Duodenal mucosa (tissue), 2 donors: Measurements from ENCODE around the gene LRRC45.
"Not testable (repeated sequence)": the region's sequence is repeated elsewhere in the genome, so short reads cannot be mapped to it uniquely, and the experiment has no call there.

Source experiments
- H3K27ac ChIP-seq: one replicate; pipeline ENCODE4 v1.7.0; 2013; ENCODE audit warnings: low read depth, low read length
- H3K27me3 ChIP-seq, 2 donors: one replicate each; pipeline ENCODE4 v1.7.0; 2013; ENCODE audit warnings: low read length in 2 of 2, control low read depth in 1 of 2; ENCODE audit not compliant: insufficient read depth in 2 of 2, control insufficient read depth in 1 of 2
- H3K36me3 ChIP-seq, 2 donors: one replicate each; pipeline ENCODE4 v1.7.0; 2013; ENCODE audit warnings: low read length in 2 of 2, control low read depth in 1 of 2; ENCODE audit not compliant: insufficient read depth in 2 of 2, control insufficient read depth in 1 of 2
- H3K4me1 ChIP-seq, 2 donors: one replicate each; pipeline ENCODE4 v1.7.0; 2013; ENCODE audit warnings: low read length in 2 of 2, control low read depth in 1 of 2; ENCODE audit not compliant: insufficient read depth in 2 of 2, control insufficient read depth in 1 of 2
- H3K4me3 ChIP-seq, 2 donors: one replicate each; pipeline ENCODE4 v1.7.0; 2013; ENCODE audit warnings: low read length in 2 of 2, low read depth in 1 of 2
- H3K9ac ChIP-seq, 2 donors: one replicate each; pipeline ENCODE4 v1.7.0; 2013; ENCODE audit warnings: low read length in 2 of 2, low read depth in 1 of 2
- H3K9me3 ChIP-seq, 2 donors: one replicate each; pipeline ENCODE4 v1.7.0; 2013; ENCODE audit warnings: low read length in 2 of 2, control low read depth in 1 of 2; ENCODE audit not compliant: control insufficient read depth in 1 of 2

The LRRC45 gene

DNA sequence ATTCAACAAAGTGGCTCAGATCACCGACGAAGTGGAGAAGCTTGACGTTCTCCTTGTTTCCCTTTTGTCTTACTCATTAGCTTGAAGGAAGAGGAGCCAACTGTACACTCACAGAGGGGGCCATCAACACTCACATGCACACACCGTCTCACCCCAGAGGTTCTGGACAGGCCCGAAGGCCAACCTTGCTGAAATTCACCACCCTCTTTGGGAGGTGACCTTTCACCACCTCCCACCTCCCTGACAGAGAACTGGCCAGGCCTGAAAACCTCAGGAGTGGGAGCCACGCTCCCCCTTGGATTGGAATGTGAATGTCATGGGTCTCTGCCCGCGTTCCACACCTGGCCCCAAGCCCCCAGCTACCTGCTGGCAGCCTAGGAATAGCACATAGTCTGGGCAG lies 12.4 kb downstream of the LRRC45 start:
- no peak overlapping the region for H3K27ac ChIP-seq
- H3K4me1 ChIP-seq, result peaks cover 7 to 22% of the 10 kb centered on the region in 2 donors
- no peak overlapping the region for H3K9ac ChIP-seq

DNA sequence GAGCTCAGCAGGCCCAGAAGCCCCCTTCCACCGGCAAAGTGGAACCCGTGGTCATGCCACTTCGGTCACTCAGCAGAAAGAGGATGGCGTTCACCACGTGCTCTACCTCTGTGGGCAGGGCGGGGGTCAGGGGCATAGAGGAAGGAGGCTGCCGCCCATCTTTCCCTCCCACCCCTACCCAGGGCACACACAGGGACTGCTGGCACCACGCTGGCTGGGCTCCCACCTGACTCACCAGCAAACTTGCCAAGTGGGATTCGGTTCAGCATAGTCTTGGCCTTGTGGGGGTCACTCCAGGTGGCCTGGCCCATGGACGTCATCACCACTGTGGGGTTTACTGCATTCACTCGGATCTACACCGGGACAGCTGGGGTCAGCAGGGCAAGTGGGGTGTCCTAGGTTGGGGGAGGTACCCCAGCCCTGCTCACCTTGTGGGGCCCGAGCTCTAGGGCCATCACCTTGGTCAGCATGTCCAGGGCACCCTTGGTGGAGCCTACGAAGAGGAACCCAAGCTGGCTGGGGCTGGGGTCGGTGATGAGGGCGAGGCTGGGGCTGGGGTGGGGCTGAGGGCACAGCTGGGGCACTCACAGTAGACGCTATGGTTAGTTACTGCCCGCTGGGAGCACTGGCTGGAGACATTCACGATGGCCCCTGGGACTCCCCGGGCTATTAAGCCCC lies 13.0 kb downstream of the LRRC45 start:
- H3K27me3 ChIP-seq, result no peaks in the 10 kb centered on the region
- H3K4me3 ChIP-seq, result peak overlapping the region; percentile 72 to 79
- H3K4me1 ChIP-seq, result peaks cover 7 to 20% of the 10 kb centered on the region in 2 donors
- H3K27ac ChIP-seq, result no peak overlapping the region
- peaks cover 0 to 7% of the 10 kb centered on the region in 2 donors for H3K36me3 ChIP-seq
- H3K9me3 ChIP-seq, result no peaks in the 10 kb centered on the region
- peak overlapping the region; percentile 79 to 84 for H3K9ac ChIP-seq

More for the DNA sequence above, 12.4 kb downstream of the LRRC45 start:
- Histone ChIP-seq H3K36me3 (peaks cover 0 to 7% of the 10 kb centered on the region in 2 donors), H3K4me3 (no peak overlapping the region), H3K9me3 (no peaks in the 10 kb centered on the region), H3K27me3 (no peaks in the 10 kb centered on the region)

DNA sequence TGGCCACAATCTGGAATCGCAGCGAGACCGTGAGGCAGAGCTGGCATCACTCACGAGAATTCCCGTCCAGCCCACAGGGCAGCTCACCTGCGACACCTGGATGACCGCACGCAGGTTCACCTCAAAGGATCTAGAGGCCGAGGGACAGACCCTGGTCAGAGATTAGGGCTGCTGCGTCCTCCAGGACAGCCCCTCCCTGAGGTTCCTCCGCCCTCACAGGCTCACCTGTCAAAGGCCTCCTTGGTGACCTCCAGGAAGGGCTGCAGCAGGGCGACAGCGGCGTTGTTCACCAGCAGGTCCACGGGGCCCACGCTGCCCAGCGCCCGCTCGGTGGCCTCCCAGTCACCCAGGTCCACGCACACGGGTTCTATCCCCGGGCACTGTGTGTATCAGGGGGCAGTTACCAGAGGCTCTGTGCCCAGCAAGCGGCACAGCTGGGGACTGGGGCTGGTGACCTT lies 13.6 kb downstream of the LRRC45 start:
- Histone ChIP-seq H3K27ac (peak overlapping the region; percentile 97), H3K4me3 (peak overlapping the region; percentile 72 to 79), H3K9ac (peak overlapping the region; percentile 79 to 84), H3K36me3 (peaks cover 0 to 7% of the 10 kb centered on the region in 2 donors), H3K4me1 (peaks cover 7 to 20% of the 10 kb centered on the region in 2 donors), H3K9me3 (no peaks in the 10 kb centered on the region), H3K27me3 (no peaks in the 10 kb centered on the region)

DNA sequence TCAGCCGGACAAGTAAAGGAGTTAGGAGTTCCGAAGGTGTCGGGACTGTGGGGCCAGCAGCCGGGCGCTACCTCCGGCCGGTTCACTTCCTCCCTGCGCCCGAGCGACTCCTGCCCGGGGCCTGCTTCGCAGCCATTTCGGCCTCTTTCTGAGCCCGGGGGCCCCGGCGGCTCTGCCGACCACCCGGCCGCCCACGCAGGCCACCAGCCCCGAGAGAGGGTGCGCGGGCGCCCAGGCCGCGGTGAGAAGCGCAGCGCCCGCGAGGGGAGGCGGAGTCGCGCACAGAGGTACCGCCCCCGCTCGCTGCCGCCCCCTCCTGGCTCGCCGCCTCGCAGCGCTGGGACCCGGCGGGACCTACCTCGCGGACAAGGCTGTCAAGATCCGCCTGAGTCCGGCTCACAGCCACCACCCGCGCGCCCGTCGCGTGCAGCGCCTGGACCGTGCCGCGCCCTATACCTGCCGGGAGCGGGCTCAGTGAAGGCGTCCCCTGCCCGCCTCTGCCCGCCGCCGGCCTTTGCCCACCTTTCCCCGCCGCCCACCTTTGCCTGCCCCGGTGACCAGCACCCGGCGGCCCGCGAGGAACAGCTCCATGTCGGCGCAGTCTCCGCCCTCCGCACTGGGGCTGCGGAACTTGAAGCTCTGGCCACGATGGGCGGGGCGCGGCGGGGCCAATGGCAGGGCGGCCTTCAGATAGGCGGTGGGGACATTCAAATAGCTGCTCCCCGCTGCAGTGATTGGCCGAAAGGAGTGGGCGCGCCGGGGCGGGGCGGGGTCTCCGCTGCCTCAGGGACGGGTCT lies 14.2 kb downstream of the LRRC45 start, which contains the start of gene DCXR:
Gene DCXR, minus strand, starts transcription at position 606 of the 797 bp plus-strand sequence. Its CDS starts 15 bp downstream, at position 591.
- Histone ChIP-seq H3K9ac (peak within 1 kb of the TSS; percentile 79 to 84), H3K27ac (peak within 1 kb of the TSS; percentile 97), H3K27me3 (no peaks in the 10 kb centered on the region), H3K36me3 (peaks cover 0 to 7% of the 10 kb centered on the region in 2 donors), H3K9me3 (no peaks in the 10 kb centered on the region), H3K4me1 (peaks cover 7 to 17% of the 10 kb centered on the region in 2 donors), H3K4me3 (peak within 1 kb of the TSS; percentile 72 to 79)

DNA sequence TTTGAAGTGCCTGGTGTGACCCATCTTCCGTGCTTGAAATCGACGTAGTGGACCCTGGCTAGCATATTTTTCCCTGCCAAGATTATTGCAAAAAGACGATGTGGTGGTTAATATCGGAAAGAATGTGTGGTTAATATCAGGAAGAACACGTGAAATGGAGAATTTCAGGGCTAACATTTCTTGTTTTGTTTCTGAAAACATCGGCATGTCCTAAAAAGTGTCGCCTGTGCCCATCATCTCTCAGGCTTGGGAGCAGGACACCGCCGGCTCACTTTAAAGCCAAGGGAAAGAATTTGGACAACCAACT lies 14.7 kb downstream of the LRRC45 start:
- Histone ChIP-seq H3K36me3 (peaks cover 0 to 7% of the 10 kb centered on the region in 2 donors), H3K4me1 (peaks cover 7 to 16% of the 10 kb centered on the region in 2 donors), H3K27ac (peak overlapping the region; percentile 97), H3K9ac (peak overlapping the region in 1 of 2 donors; percentile 20), H3K9me3 (no peaks in the 10 kb centered on the region), H3K4me3 (peak overlapping the region; percentile 59 to 72), H3K27me3 (no peaks in the 10 kb centered on the region)

DNA sequence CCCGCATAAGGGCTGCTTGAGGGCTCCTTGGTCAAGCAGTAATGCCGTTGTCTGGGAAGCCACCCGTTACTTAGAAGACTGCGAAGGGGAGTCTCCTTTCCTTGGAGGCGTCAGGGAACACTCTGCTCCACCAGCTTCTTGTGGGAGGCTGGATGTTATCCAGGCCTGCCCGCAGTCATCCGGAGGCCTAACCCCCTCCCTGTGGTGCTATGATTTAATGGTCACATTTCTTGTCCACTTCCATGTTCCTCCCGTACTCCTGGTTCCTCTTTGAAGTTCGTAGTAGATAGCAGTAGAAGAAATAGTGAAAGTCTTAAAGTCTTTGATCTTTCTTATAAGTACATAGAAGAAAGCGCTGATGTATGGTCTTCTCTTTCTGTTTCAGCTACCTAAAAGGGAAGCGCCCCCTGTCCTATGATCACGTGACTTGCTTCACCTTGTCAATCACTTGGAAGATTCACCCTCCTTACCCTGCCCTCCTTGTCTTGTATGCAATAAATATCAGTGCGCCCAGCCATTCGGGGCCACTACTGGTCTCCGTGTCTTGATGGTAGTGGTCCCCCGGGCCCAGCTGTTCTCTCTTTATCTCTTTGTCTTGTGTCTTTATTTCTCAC lies 15.8 kb downstream of the LRRC45 start:
- H3K27ac ChIP-seq, H3K9ac ChIP-seq, H3K4me3 ChIP-seq, H3K9me3 ChIP-seq, H3K36me3 ChIP-seq, H3K27me3 ChIP-seq: not testable (repeated sequence)
- peaks cover 7 to 16% of the 10 kb centered on the region in 2 donors for H3K4me1 ChIP-seq

DNA sequence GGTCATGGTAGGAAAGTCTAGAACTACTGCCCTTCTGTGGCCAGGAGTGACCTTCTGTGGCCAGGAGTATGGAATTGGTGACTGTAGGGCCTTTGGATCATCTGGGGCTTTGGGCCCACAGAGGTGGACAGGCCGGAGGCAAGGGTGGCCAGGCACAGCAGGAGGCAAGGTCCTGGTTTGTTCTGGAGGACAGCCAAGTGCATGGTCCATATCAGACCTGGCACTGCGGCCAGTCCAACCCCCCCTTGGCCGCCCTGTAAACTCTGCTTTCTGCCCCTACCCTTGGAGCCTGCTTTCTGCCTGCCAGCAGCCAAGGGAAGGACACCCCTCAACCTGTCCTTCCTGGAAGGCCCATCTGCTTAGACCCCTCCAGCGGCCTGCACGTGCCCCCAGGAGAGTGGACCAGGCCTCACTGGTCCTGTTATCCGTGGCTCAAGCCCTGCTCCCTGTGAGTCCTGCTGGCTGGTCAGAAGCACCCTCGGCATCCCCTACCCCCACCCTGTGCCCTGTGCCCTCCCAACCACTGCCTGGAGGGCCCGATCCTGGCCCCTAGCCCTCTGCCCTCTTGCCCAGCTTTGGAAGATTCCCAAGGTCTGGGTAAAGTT lies 16.7 kb downstream of the LRRC45 start:
- peaks cover 0 to 7% of the 10 kb centered on the region in 2 donors for H3K36me3 ChIP-seq
- H3K27ac ChIP-seq, result no peak overlapping the region
- no peak overlapping the region for H3K9ac ChIP-seq
- H3K9me3 ChIP-seq, result no peaks in the 10 kb centered on the region
- H3K4me1 ChIP-seq, result peaks cover 7 to 16% of the 10 kb centered on the region in 2 donors
- H3K4me3 ChIP-seq, result no peak overlapping the region
- no peaks in the 10 kb centered on the region for H3K27me3 ChIP-seq

DNA sequence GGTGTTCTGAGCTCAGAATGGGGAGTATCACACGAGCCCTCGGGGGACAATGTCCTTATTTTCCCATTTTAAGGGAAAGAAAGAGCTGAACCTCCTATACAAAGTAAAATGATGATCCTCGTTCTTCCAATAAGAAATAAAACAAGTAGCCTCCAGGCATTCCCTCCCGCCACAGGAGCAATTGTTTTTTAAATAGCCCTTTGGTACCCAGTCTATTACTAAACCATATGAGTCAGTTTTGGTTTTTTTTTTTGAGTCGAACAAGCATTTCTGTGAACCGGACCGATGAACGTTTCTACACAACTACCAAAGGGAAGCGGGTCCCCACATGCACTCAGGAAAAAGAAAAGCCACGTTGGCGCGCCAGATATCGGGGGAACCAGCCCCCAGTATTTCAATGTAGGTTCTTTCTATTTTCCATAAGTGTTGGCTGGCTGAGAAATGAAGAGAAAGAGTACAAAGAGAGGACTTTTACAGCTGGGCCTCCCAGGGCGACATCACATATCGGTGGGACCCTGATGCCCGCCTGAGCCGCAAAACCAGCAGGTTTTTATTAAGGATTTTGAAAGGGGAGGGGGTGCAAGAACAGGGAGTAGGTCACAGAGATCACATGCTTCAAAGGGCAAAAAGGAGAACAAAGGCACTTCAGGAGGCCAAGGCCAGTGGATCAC lies 18.2 kb downstream of the LRRC45 start:
- Histone ChIP-seq H3K27ac (no peak overlapping the region), H3K36me3 (no peaks in the 10 kb centered on the region), H3K4me1 (peaks cover 5 to 13% of the 10 kb centered on the region in 2 donors), H3K9me3 (no peaks in the 10 kb centered on the region), H3K4me3 (no peak overlapping the region), H3K27me3 (no peaks in the 10 kb centered on the region), H3K9ac (no peak overlapping the region)

DNA sequence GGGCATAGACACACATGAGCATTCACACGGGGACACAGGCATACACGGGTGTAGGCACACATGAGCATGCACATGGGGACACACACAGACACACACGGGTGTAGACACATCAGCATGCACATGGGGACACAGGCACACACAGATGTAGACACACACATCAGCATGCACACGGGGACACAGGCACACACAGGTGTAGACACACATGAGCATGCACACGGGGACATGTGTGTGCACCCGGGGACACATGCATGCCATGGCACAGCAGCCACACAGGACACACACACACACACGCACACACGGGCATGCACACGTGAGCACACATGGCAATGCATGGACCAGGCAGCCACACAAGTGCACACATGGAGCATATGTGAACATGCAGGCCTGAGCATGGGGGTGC lies 19.5 kb downstream of the LRRC45 start:
- no peak overlapping the region for H3K27ac ChIP-seq
- H3K4me3 ChIP-seq, result no peak overlapping the region
- peaks cover 0 to 5% of the 10 kb centered on the region in 2 donors for H3K36me3 ChIP-seq
- peaks cover 0 to 5% of the 10 kb centered on the region in 2 donors for H3K4me1 ChIP-seq
- H3K9ac ChIP-seq, result no peak overlapping the region
- H3K27me3 ChIP-seq, result no peaks in the 10 kb centered on the region
- no peaks in the 10 kb centered on the region for H3K9me3 ChIP-seq
